NCI-H1436 treated with DMSO at 0.1 percent for 48 hours (cell line): ENCODE results near the gene ZMIZ1.

ENCODE experiments used
- DNase-seq: peaks from one replicate; lab custom pipeline; 2025; lab: John Stamatoyannopoulos, UW

Gene ZMIZ1

DNA sequence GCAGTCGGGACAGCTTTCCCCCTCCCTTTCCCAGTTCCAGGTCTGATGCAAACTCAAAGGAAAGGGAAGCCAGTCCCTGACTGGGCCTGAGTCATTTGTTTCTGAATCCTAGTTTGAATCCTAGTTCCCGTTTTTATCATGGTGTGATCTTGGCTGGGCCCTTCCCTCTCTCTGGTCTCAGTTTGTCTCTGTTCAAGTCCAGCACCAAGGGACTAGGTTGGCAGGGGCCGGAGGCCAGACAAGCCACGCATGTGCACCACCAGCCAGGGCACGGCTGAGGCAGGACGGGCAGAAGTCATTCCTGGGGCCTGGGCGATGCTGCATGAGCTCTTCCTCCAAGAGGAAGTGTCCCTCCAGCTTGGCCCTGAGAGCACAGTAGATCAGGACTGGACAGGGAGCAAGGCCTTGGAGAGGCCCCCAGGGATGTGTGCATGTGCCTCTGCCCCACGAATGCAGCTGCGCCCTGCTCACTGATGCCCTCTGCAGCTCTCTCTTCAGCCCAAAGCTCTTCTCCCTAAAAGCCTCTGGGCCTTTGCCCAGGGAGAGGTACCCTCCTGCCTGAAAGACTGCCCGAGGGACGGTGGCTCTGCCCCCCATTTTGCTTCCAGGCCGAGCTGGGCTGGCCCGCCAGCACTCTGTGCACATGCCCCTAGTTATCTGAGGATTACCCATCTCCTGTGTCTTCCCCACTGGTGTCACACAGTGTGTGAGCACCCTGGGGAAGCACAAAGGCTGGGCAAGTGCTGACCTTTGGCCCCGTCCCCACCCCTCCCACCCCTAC is 86.7 kb downstream of the ZMIZ1 start:
- no peak for DNase-seq

DNA sequence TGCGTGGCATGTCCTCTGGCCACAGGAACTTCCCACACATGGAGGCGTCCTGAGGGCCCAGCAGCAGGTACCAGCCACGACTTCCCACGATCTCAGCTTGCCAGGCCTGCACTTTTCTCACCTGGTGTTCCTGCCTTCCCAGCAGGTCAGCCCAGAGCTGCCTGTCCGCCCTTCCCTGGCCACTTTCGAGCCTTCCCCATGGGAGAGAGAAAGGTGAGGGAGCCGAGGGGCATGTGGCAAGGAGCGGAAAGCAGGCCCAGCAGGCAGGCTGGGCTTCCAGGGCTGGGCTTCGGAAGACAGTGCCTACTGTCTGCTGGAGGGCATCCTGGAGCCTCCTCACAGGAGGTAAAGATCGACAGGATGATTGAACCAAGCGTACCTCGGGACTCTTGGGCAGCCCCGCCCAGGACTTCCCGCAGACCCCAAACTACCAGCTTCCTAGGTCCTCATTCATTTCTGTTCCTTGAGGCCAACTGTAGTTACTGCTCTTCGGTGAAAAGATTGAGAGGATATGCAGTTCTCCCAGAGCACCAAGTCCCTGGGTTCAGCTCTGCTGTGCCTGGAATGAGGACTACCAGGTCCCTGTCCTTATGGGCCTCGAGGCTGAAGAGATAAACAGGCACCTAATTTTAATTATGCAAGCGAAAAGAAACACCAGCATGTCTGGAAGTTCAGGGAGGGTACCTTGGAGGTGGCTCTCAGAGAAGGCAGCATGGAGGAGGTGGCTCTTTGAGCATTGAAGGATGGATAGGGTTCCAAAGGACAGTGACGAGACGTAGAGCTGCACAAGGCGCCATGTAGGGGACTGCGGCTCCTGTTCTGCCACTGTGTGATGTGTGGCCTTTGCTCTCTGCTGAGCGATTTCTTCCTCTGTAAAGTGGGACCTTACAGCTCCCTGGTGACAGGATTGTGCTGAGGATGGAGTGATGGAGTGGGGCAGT is 87.8 kb downstream of the ZMIZ1 start:
- DNase-seq, result no peak

DNA sequence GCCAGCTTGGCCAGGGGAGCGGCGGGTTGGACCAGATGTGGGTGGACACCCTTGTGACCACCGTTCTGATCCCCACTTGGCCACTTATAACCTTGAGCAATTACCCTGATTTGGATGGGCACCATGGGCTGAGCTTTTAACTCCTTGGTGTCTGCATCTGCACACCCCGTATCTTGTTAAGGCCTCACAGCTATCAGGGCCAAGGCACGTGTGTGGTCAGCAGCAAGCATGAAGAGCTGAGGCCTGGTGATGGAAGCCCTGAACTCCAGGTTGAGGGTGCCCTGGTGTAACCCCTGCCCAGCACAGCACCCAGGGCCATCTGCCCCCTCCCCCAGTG is 89.2 kb downstream of the ZMIZ1 start:
- DNase-seq, result no peak

DNA sequence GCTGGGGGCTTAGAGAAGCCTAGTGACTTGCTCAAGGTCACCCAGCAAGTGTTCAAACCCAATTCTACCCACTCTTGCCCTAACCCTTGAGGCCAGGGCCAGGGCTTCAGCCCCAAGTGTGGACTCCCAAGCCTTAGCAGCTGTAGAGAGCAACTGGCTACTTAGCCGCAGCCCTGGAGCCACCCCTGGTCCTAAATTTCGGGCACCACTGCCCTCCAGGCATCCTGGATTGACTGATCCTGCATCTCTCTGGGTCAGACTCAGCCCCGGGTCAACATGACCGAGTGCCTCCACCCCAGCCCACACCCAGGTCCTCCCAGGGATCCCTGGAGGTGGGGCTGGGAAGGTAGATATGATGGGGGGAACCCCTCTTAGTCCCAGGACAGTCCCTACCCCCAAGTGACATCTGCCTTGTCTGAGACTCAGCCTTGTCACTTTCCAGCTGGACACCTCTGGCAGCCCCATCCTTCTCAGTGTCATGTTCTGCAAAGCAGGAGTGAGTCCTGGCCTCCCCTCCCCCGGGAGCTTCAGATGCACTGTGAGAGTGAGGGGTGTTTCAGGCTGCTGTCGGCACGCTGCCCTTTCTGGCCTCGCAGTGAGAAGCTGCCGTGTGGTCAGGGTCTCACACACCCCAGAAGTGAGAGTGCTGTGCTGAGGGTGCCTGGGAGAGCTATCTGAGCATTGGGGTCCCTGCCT is 89.8 kb downstream of the ZMIZ1 start:
- no peak for DNase-seq

GRCh38 chr10:79159141-79159651 is 90.4 kb downstream of the ZMIZ1 start:
- DNase-seq, result no peak

DNA sequence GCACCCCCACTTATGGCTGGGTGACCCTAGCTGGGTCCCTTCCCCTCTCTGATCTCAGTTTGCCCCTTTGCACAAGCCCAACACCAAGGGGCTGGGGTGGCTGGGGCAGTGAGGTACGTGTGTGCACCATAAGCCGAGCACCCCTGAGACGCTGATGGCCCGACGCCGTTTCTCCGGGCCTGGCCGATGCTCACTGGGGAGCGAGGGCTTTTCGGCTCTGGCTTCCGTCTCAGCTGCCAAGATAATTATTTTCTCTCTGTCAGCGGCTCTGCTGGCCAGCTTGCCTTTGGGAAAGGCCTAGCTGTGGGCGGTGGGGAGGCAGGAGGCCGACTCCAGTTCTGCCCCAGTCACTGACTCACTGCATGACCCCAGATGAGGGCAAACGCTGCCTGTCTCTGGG is 91.0 kb downstream of the ZMIZ1 start:
- DNase-seq, result no peak

DNA sequence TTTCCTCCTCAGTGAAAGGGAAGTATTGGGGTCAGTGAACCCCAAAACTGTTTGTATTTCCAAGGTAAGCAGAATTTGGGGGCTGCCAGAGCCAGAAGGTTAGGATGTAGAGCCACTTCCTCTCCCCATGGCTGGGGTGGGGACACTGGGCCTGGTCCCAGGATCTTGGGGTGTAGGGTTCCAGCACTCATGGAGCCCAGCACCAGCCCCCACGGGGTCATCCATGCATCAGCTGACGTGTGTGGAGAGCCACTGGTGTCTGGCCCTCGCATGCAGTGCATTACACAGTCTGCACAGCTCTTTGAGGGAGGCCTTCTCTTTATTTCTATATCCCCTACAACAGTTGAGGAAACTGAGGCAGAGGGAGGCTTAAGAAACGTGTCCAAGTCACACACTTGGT is 91.4 kb downstream of the ZMIZ1 start:
- no peak for DNase-seq

DNA sequence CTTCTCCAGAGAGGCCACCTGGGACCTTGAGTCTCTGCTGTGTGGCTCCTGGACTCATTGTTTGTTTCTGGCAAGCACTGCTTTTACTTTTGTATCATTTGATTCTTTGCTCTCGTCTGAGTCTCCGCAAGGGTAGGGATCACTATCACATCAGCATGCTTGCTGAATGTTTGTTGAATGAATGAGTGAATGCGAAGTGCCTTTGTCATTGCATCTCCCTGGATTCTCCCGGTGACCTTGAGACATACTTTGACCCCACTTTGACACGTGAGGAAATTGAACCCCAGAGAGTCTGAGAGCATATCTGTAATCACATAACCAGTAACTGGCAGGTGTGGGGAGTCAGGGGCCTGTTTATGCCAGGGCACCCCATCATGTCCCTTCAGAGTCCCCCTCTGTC is 92.8 kb downstream of the ZMIZ1 start:
- DNase-seq, result no peak

DNA sequence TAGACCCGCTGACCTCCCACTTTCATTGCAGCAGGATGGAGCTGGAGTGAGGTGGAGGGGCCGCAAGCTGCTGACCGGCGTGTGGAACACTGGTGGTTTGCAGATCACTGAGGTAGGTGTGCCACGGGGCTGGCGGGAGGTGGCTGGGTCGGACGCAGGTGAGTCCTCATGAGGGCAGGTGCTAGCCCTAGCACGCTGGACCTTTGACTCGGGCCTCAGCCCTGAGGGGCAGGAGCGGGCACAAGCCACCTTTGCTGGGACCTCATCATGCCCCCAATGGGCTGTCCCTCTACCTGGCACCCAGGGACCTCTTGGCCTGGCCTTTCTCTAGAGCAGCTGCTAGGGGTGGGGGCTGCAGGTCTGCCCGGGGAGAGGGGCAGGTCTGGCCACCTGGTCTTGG is 93.3 kb downstream of the ZMIZ1 start:
- DNase-seq, result no peak

GRCh38 chr10:79162861-79163665 is 94.3 kb downstream of the ZMIZ1 start:
- DNase-seq, result no peak

- DNase-seq, result no peak
Observed at GRCh38 chr10:79163666-79163975, 94.9 kb downstream of the ZMIZ1 start.

- DNase-seq, result no peak
Observed at GRCh38 chr10:79164075-79164474, 95.3 kb downstream of the ZMIZ1 start.

GRCh38 chr10:79165070-79165778 is 96.5 kb downstream of the ZMIZ1 start:
- DNase-seq, result no peak

DNA sequence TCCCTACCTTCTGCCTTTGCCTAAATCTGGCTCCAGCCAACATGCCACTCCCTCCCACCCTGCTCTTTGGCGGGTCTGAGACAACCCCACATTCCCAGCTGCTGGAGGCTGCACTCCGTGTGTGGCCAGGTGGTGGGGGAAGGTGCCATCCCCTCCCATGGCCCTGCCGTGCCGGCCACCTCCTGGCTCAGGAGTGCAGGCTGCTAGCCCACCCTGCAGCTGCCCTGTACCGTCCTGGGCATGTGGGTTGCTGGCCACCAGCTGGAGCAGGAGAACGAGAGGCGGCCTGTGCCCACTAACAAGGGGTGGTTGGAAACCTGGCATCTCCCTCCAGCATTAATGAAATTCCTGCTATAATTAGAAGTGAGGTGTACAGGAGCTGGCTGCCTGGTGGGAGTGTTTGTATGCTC is 97.6 kb downstream of the ZMIZ1 start:
- DNase-seq, result no peak

GRCh38 chr10:79166741-79167140 is 98.0 kb downstream of the ZMIZ1 start:
- DNase-seq, result no peak

DNA sequence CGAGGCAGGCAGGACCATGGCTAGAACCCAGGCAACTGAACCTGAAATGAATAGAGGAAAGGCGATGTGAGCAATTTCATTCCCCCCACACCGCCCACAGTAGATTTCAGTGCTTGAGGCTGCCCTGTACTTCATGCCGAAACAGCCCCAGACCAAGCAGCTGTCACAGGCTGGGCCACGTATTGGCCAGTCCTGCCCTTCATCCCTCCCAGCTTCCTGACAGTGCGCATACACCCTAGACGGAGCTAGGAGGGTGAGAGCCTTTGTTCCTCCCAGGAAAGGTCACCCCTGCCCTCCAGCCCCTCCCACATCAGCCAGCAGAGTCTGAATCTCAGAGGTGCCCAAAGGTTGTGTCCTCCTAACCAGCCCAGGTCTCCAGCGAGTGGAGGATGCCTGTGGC is 98.8 kb downstream of the ZMIZ1 start:
- no peak for DNase-seq

DNA sequence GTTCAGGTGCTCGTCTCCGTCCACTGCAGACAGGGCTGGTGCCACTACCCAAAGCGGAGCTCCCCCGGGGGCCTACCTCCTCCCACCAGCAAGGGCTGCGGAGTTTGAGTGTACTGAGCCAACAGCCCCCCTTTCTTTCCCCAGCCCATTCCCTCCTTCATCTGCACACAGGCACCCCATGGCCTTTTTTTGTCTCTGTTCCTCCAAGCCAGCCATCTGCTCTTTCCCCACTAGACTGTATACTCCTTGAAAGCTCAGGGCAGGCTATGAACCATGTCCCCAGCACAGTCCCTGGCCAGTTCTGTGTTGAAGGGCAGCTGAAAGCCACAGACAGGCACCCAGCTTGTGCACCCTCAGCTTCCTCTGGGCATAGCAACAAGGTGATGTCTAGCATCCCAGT is 99.4 kb downstream of the ZMIZ1 start:
- DNase-seq, result no peak

DNA sequence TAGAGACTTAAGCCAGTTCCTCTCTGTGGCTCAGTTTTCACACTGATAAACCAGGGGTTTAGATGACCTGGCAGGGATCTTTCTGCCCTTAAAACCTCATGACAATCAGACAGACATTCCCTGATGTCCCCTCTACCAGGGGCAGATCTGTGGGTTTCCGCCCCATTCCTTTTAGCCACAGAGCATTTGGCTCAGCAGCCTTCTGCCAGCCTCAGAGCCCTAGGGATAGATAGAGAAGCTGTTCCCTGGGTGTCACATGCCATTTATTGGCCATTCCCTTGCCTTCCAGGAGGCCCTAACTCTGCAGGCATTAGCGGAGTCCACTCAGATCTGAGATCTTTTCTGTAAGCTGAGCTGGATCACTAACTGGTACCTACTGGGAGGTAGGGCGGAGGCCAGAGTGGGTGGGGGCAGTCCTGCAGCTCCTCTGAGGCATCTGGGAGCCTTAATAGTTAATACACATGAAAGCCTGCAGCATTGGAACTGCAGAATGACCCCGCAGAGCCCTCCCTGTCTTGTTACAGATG is 101.5 kb downstream of the ZMIZ1 start:
- DNase-seq, result no peak

GRCh38 chr10:79170993-79171392 is 102.2 kb downstream of the ZMIZ1 start:
- DNase-seq, result no peak

DNA sequence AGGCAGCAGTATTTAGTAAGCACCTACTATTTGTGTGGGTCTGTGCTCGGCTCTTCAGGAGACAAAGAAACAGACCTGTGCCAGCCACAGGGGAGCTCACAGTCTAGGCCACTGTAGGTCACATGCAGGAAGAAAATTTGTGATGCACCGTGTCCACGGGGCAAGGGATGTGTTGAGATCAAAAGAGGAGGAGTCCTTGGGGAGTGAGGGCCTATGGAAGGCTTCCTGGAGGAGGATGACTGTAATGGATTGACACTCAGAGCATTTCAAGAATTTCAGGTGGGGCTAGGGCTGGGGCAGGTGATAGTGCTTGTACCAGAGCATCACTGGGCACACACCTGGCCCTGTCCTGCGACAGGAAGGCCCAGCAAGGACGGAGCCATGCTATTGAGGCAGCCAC is 102.7 kb downstream of the ZMIZ1 start:
- DNase-seq, result no peak

- DNase-seq, result no peak
Observed at GRCh38 chr10:79172881-79173280, 104.1 kb downstream of the ZMIZ1 start.
